ENCODE results near the gene CLK1. TPM values are rescaled to one million over a fixed set of nuclear protein-coding genes. Genes with fewer than 3 reads are reported as not detected.

The CLK1 gene
- total and polyA plus RNA-seq, 2 of the 8 experiments (the other 6 are each of a cell fraction or from before 2014, with no cell fraction given), result 22.3 to 35.2 TPM

GRCh38 chr2:200814276-200814815 is 50.1 kb downstream of the CLK1 start:
- Histone ChIP-seq H3K36me3 (ENCODE audit: control insufficient read depth in 2 of 4, insufficient read depth in 4 of 4, low read length in 3 of 4) (peaks cover 38 to 61% (median 56%) of the 10 kb centered on the region in 4 experiments), H3K56ac (replicated peaks; ENCODE audit: insufficient read length, low read depth, low read length) (no peak overlapping the region), H2AK5ac (ENCODE audit: low read depth, low read length) (no peak overlapping the region), H3K4me1 (replicated peaks in 1 of 4; ENCODE audit: control insufficient read depth in 3 of 4, insufficient read depth in 4 of 4, low read length in 3 of 4) (peaks cover 2 to 9% (median 5%) of the 10 kb centered on the region in 4 experiments; a peak in 6 of 7 replicates), H2AFZ (ENCODE audit: low read length) (no peak overlapping the region), H3K14ac (ENCODE audit: insufficient read length) (no peak overlapping the region), H2BK15ac (ENCODE audit: low read length) (no peak overlapping the region), H3K4me3 (ENCODE audit: extremely low read depth in 1 of 4, insufficient read depth in 2 of 4, low read depth in 3 of 4, low read length in 4 of 4) (no peak overlapping the region; a peak in 1 of 8 replicates), H3K23ac (ENCODE audit: insufficient read length) (no peak overlapping the region), H3K18ac (ENCODE audit: extremely low read depth, low read length) (no peak overlapping the region), H4K20me1 (replicated peaks in 1 of 2; ENCODE audit: control insufficient read depth in 1 of 2, insufficient read depth in 2 of 2, low read length in 2 of 2) (peaks cover 9 to 18% of the 10 kb centered on the region in 2 experiments), H3K9ac (replicated peaks in 1 of 4; ENCODE audit: extremely low read depth in 1 of 4, low read depth in 3 of 4, low read length in 3 of 4) (no peak overlapping the region), H4K5ac (ENCODE audit: insufficient read length, low read depth, low read length) (no peak overlapping the region), H4K8ac (ENCODE audit: extremely low read depth, insufficient read depth, low read length) (no peak overlapping the region), H3K27me3 (replicated peaks in 1 of 4; ENCODE audit: control insufficient read depth in 3 of 4, extremely low read depth in 1 of 4, insufficient read depth in 3 of 4, low read length in 3 of 4) (no peaks in the 10 kb centered on the region), H2BK12ac (ENCODE audit: low read depth, low read length) (no peak overlapping the region), H2BK120ac (replicated peaks; ENCODE audit: low read depth, low read length) (no peak overlapping the region), H3K9me3 (ENCODE audit: insufficient read depth in 2 of 2, low read depth in 1 of 2, low read length in 1 of 2) (no peaks in the 10 kb centered on the region), H3K23me2 (ENCODE audit: low read depth, low read length) (peaks cover 9% of the 10 kb centered on the region), H3K27ac (ENCODE audit: low read depth, low read length) (no peak overlapping the region), H2BK5ac (ENCODE audit: low read depth, low read length) (no peak overlapping the region), H3K79me1 (ENCODE audit: low read depth, low read length) (no peaks in the 10 kb centered on the region), H2BK20ac (ENCODE audit: low read length) (no peak overlapping the region), H3K79me2 (ENCODE audit: control insufficient read depth in 1 of 2, insufficient read depth in 2 of 2, low read length in 2 of 2) (peaks cover 17 to 44% of the 10 kb centered on the region in 2 experiments), H3K4me2 (ENCODE audit: insufficient read depth in 1 of 2, low read depth in 2 of 2, low read length in 2 of 2) (no peak overlapping the region), H3K4ac (replicated peaks; ENCODE audit: insufficient read length, low read depth, low read length) (no peak overlapping the region), H4K91ac (replicated peaks; ENCODE audit: insufficient read length, low read length) (no peak overlapping the region)
- FAIRE-seq, result no peak
- 100% methylated on average over 3 of the region's 3 CpGs; no CpG with 5 or more reads in 1 of the 2 experiments for WGBS, 2 experiments (ENCODE audit: extremely low coverage in 1 of 2, insufficient coverage in 1 of 2, insufficient read length in 1 of 2, insufficient replicate concordance in 2 of 2, low coverage in 1 of 2, low lambda C conversion rate in 2 of 2, missing lambda C conversion rate in 1 of 2)
- ChIA-PET CTCF (ENCODE audit: partially characterized antibody) (interaction anchor here (0.9 kb wide), 1 partner anchor 79 kb away, joined by 6 read pairs; no protein-coding TSS in a partner anchor), POLR2A (ENCODE audit: partially characterized antibody) (interaction anchor here (0.6 to 2.7 kb wide), 7 partner anchors 10 to 287 kb away, joined by 3 to 11 read pairs (median 5); partner anchors contain the start of genes CLK1, NIF3L1 and PPIL3)
- no peak for TF ChIP-seq HDAC6 (IDR thresholded peaks at IDR 0.05; ENCODE audit: low read depth, low read length)
- TF ChIP-seq ZNF274 (IDR thresholded peaks at IDR 0.05; ENCODE audit: borderline replicate concordance, extremely low read depth, low read length), result no peak
- TF ChIP-seq EP300 (IDR thresholded peaks at IDR 0.05; ENCODE audit: borderline replicate concordance in 1 of 2, low read depth in 2 of 2, low read length in 2 of 2), result no peak
- TF ChIP-seq JUN (IDR thresholded peaks at IDR 0.05; ENCODE audit: low read depth, low read length), result no peak
- TF ChIP-seq YY1 (IDR thresholded peaks at IDR 0.05; ENCODE audit: low read depth, low read length), result no peak
- TF ChIP-seq TBP (IDR thresholded peaks at IDR 0.05; ENCODE audit: low read depth, low read length), result no peak
- DNase-seq (ENCODE audit: low read depth in 1 of 2, low spot score in 2 of 2), result no peak

Data from H1 (cell line).